Retinal pigment epithelial cell (primary cell): ENCODE results near the gene SEMA6A.

ENCODE experiments used
- DNase-seq: peaks from one replicate; pipeline ENCODE4 v3.0.0-alpha.2; 2010; ENCODE audit warnings: low read depth
- H3K4me3 ChIP-seq: 2 replicates; pipeline ENCODE4 v1.5.1; 2011; ENCODE audit warnings: mild to moderate bottlenecking, low read length, control low read depth, moderate library complexity
- TF ChIP-seq, protein P1 (sequence below): conservative IDR thresholded peaks from 2 replicates; pipeline ENCODE4 v1.5.1; 2011; ENCODE audit warnings: low read depth, low read length, control low read depth, inconsistent platforms

The SEMA6A gene

GRCh38 chr5:116574367-116575325 is at the start of gene SEMA6A:
Gene SEMA6A, minus strand, starts transcription at chr5:116574823. Its CDS starts 69,879 bp downstream, at chr5:116504944.
- H3K4me3 ChIP-seq = peak within 1 kb of the TSS; percentile 66
- TF ChIP-seq, protein P1, sequence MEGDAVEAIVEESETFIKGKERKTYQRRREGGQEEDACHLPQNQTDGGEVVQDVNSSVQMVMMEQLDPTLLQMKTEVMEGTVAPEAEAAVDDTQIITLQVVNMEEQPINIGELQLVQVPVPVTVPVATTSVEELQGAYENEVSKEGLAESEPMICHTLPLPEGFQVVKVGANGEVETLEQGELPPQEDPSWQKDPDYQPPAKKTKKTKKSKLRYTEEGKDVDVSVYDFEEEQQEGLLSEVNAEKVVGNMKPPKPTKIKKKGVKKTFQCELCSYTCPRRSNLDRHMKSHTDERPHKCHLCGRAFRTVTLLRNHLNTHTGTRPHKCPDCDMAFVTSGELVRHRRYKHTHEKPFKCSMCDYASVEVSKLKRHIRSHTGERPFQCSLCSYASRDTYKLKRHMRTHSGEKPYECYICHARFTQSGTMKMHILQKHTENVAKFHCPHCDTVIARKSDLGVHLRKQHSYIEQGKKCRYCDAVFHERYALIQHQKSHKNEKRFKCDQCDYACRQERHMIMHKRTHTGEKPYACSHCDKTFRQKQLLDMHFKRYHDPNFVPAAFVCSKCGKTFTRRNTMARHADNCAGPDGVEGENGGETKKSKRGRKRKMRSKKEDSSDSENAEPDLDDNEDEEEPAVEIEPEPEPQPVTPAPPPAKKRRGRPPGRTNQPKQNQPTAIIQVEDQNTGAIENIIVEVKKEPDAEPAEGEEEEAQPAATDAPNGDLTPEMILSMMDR = no peak
- peak; percentile 62 for DNase-seq

- DNase-seq = no peak
- TF ChIP-seq, protein P1 = no peak
- no peak overlapping the region for H3K4me3 ChIP-seq
Observed at GRCh38 chr5:116622375-116623050, 47.9 kb upstream of the SEMA6A start.

DNA sequence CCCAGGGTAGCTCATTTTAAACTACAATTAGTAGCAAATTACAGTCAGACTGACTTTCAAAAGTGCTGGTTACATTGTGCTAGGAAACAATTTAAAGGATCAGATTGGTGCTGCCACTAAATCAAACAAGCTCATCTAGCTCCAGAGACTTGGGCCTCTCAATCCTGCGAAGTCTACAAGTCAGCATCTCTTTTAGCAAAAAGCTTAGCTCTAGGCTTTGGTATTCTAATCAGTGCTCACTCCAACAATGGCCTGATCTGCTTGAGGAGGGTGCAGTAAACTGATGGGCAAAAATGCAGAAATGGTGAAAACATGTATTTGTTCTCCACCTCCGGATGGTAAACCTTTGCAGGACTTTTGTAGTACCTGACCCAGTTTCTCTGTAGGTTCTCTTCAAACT is 47.0 kb upstream of the SEMA6A start:
- no peak for DNase-seq
- TF ChIP-seq, protein P1 = no peak
- no peak overlapping the region for H3K4me3 ChIP-seq

GRCh38 chr5:116616876-116617275 is 42.3 kb upstream of the SEMA6A start:
- TF ChIP-seq, protein P1 = no peak
- no peak overlapping the region for H3K4me3 ChIP-seq
- no peak for DNase-seq

GRCh38 chr5:116614603-116614920 is 39.9 kb upstream of the SEMA6A start:
- TF ChIP-seq, protein P1 = no peak
- H3K4me3 ChIP-seq = no peak overlapping the region
- no peak for DNase-seq

DNA sequence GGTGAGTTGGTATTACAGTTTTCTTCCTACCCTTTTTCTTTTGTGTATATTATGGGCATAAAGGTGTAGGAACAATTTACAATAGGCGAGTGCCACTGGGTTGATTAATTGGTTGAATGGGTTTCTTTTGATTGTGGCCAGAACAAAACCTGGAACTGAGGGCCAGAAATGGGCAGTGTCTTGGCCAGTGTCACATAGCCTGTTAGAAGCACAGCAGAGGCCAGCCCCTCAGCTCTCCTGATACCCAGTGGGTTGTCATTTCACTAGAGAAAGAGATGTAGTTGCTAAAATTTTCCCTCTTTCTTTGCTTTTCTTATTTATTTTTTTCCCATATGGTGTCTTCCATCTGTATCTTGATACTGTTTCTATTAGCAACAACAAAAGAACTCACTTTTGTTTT is 38.8 kb upstream of the SEMA6A start:
- TF ChIP-seq, protein P1 = no peak

GRCh38 chr5:116612431-116612830 is 37.8 kb upstream of the SEMA6A start:
- no peak overlapping the region for H3K4me3 ChIP-seq
- TF ChIP-seq, protein P1 = no peak
- DNase-seq = no peak

More for the DNA sequence above, 38.8 kb upstream of the SEMA6A start:
- no peak overlapping the region for H3K4me3 ChIP-seq
- DNase-seq = no peak
